ENCODE measurements around the gene PNMT.

GRCh38 chr17:39667945-39668924 is at the start of gene PNMT:
- no peak for TF ChIP-seq EZH2 (IDR thresholded peaks at IDR 0.05; ENCODE audit: low read length, unreplicated experiment)
- TF ChIP-seq CTCF (conservative IDR thresholded peaks at IDR 0.05; ENCODE audit: low read depth, low read length) = peak; percentile 70
- TF ChIP-seq EZH2phosphoT487 (IDR thresholded peaks at IDR 0.05; ENCODE audit: borderline replicate concordance, low read length) = no peak
